Esophagus squamous epithelium (tissue), 4 donors: ENCODE data around the gene PIP5K1B.

Experiments used
- POLR2A ChIP-seq, 4 donors: fragments of 450-650 bp; IDR thresholded peaks; one replicate each; pipeline ENCODE4 v1.6.1; 2017; ENCODE audit warnings: antibody characterized with exemption in 4 of 4, mild to moderate bottlenecking in 4 of 4, moderate library complexity in 3 of 4
- TF ChIP-seq, protein P1 (sequence below), 6 experiments: fragments of 450-650 bp in 4 of 6; fragments of 200-600 bp in 2 of 6; sonication (generic) in 2 of 6; IDR thresholded peaks; one replicate each; pipeline ENCODE4 v1.5.1; 2016 to 2019; ENCODE audit warnings: antibody characterized with exemption in 6 of 6, mild to moderate bottlenecking in 4 of 6, moderate library complexity in 4 of 6

GRCh38 chr9:69013382-69013727 lies 308.3 kb downstream of the PIP5K1B start:
- TF ChIP-seq, protein P1, sequence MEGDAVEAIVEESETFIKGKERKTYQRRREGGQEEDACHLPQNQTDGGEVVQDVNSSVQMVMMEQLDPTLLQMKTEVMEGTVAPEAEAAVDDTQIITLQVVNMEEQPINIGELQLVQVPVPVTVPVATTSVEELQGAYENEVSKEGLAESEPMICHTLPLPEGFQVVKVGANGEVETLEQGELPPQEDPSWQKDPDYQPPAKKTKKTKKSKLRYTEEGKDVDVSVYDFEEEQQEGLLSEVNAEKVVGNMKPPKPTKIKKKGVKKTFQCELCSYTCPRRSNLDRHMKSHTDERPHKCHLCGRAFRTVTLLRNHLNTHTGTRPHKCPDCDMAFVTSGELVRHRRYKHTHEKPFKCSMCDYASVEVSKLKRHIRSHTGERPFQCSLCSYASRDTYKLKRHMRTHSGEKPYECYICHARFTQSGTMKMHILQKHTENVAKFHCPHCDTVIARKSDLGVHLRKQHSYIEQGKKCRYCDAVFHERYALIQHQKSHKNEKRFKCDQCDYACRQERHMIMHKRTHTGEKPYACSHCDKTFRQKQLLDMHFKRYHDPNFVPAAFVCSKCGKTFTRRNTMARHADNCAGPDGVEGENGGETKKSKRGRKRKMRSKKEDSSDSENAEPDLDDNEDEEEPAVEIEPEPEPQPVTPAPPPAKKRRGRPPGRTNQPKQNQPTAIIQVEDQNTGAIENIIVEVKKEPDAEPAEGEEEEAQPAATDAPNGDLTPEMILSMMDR (IDR thresholded peaks at IDR 0.05), result no peak
- TF ChIP-seq POLR2A (IDR thresholded peaks at IDR 0.05), result no peak
